GM18498 (cell line): ENCODE data around the gene PC.

ENCODE experiments used
- ATAC-seq: cut with Tn5 transposase; IDR thresholded peaks from one replicate; pipeline ENCODE4 v1.9.1; 2021; ENCODE audit warnings: mild to moderate bottlenecking, moderate library complexity; ENCODE audit not compliant: unreplicated experiment

The PC gene

GRCh38 chr11:66885950-66886440 lies 72.2 kb downstream of the PC start:
- no peak for ATAC-seq

GRCh38 chr11:66885469-66885868 lies 72.7 kb downstream of the PC start:
- ATAC-seq, result no peak

- ATAC-seq, result no peak
Measured at GRCh38 chr11:66884443-66884842, 73.7 kb downstream of the PC start.

DNA sequence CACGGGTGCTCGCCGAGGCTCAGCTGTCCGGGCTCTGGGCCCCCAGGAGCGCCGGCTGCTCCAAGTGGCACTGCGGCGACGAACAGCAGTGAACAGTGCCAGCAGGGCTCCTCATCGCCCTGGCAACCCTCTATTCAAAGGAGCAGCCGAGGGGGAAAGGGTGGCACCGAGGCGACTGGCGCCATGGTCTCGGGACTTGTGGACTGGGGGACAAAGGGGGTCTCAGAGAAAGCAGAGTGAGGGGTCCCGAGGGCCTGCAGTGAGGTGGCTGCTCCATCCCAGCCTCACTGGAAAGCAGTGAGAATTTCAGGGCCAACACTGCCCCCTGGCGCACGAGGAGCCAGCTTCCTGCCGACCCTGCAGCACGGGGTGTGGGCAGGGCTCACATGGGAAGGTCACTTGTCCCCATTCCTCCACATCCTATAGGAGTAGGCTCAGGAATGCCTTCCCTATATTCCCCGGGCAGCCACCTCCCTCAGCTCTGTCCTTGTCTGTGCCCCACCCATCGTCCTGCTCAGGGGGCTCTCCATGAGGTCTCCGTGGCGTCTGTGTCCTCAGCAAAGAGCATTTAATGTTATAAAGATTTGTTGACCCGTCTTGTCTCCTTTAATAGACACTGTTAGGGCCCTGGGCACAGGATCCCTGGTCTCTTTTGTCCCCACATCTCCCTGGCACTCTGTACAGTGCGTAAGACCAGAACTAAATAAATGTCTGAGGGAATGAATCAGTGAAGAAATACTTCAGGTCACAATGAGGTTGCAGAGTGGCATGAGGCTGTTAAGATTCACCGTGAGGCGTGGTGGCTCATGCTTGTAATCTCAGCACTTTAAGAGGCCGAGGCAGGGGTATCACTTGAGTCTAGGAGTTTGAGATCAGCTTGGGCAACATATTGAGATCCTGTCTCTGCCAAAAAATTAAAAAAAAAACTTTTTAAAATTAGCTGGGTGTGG lies 74.9 kb downstream of the PC start:
- no peak for ATAC-seq

GRCh38 chr11:66882561-66883015 lies 75.6 kb downstream of the PC start:
- no peak for ATAC-seq

GRCh38 chr11:66881927-66882452 lies 76.2 kb downstream of the PC start:
- ATAC-seq, result no peak

GRCh38 chr11:66881451-66881835 lies 76.7 kb downstream of the PC start:
- no peak for ATAC-seq

GRCh38 chr11:66880496-66881450 lies 77.4 kb downstream of the PC start:
- no peak for ATAC-seq

DNA sequence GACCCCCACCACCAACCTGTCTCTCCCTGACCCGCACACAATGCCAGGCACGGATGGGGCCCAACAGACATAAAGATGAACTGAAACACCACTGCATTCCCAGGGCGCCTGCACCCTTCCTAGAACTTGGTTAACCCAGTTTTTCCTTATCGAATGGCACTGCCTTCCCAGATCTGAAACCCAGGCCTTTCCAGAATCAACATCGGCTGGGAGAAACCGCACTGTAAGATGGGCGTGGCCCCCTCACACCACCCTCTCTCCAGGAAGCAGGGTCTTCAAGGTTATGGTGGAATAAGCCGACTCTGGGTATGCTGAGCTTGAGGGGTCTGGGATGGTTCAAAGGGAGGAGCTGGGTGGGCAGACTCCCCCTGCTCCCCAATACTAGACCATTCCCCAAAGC lies 78.2 kb downstream of the PC start:
- no peak for ATAC-seq

DNA sequence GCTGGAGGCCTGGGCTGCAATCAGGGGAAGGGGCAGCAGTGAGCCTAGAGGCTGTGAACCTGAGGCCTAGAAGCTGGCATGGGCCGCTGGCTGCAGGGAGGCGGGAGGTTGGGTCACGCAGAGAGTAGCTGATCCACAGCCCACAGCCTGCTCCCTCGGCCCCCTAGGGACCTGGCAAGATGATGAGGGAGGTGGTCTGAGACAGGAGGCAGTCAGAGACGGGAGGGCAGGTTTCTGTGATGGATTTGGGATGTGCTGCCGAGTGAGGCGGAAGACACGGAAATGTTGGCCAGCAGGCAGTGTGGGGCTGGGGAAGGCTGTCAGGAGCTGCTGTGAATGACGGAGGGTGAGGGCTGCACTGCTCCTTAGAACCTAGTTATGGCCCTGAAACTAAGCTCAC lies 78.6 kb downstream of the PC start:
- ATAC-seq, result no peak

DNA sequence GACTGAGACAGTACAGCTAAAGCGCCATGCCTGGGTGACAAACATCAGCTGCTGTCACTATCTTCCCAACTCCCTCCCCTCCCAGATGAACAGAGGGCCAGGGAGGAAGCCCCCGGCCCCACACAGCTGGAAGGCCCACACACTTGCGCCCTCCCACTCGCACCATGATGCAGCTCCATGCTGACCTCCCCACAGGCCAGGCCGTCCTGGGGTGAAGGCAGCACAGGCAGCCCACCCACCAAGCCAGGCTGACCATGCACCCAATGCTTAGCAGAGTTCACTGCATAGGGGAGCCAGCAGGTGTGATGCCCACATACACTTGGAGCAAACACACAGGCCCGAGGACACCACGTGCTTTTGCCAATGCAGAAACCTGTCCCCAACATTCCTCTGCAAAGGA lies 79.2 kb downstream of the PC start:
- no peak for ATAC-seq

GRCh38 chr11:66878474-66878873 lies 79.7 kb downstream of the PC start:
- ATAC-seq, result no peak

GRCh38 chr11:66877588-66878385 lies 80.4 kb downstream of the PC start:
- no peak for ATAC-seq

- no peak for ATAC-seq
Measured at GRCh38 chr11:66875378-66875777, 82.8 kb downstream of the PC start.

DNA sequence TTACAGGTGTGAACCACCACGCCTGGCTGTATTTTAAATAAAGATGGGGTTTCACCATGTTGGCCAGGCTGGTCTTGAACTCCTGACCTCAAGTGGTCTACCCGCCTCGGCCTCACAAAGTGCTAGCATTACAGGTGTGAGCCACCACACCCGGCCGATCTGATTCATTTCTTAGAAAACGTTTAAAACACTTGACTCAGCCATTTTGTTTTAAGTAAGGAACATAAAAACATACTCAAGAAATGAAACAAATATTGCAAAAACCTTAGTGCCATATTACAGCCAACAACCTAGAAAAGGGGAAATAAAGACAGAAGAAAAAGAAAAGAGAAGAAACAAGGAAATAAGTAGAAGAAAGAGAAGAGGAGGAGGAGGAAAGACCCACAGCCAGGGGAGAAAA lies 84.0 kb downstream of the PC start:
- ATAC-seq, result no peak

- ATAC-seq, result no peak
Measured at GRCh38 chr11:66871521-66871901, 86.7 kb downstream of the PC start.

DNA sequence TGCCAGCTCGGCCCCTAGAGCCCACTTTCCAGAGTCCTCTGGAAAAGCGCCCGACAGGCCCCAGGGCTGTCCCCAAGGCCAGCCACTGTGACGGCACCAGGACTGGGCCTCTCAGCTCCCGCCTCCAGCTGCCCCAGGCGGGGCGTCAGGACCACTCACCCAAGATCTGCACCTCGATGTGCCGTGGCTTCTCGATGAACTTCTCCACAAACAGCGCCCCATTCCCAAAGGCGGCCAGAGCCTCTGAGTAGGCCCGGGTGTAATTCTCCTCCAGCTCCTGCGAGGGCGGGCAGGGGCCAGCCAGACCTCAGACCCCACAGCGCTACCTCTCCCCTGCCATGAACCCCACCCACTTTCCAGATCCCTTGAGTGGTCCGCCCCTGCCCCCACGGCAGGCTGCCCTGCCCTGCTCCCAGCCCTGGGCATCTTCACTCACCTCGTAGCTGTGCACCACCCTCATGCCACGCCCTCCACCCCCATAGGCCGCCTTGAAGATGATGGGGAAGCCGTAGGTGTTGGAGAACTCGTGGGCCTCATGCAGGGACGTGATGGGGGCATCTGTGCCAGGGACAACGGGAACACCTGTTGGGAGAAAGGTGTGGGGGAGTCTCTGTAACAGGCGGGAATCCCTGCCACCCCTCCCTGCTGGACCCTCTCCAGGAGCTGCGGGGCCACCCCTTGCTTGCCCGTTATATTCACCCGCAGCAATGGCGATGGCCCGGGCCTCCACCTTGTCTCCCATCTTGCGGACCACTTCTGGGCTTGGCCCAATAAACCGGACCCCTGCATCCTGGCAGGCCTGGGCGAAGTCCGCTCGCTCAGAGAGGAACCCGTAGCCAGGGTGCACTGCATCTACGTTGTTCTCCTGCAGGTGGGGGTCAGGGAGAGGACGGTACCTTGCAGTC lies 87.3 kb downstream of the PC start:
- no peak for ATAC-seq

- no peak for ATAC-seq
Measured at GRCh38 chr11:66870131-66870530, 88.1 kb downstream of the PC start.

DNA sequence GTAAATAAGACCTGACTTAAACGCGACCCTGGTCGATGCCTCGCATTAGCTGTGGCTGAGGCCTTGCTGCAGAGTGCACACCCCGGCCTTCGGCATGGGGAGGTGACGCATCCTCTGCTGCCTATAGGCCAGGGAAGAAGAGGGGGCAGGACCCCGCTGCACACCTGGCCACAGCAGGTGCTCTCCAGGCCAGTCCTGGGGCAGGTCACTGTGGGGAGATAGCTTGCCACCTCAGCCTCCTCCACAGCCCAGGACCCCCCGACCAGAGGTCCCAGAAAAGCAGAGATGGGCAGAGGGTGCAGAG lies 88.7 kb downstream of the PC start:
- ATAC-seq, result no peak
